Tibial artery (tissue), 4 donors: Measurements from ENCODE around the gene GJB2.

Experiments used
- DNase-seq, 2 donors: peaks; one replicate each; pipeline ENCODE4 v3.0.0-alpha.2; 2019
- H3K27ac ChIP-seq, 2 donors: fragments of 200-600 bp; sonication (generic) in 1 of 2; 1 replicate in 1 of 2; 2 replicates in 1 of 2; pipeline ENCODE4 v1.5.1; 2018 to 2019; ENCODE audit warnings: mild to moderate bottlenecking in 1 of 2
- H3K27me3 ChIP-seq, 2 donors: fragments of 200-600 bp; sonication (generic) in 1 of 2; one replicate each; pipeline versions ENCODE4 v1.5.1 to v1.6.0; 2016 to 2019
- H3K36me3 ChIP-seq, 3 donors: fragments of 200-600 bp; sonication (generic) in 2 of 3; one replicate each; pipeline ENCODE4 v1.5.1; 2016 to 2019; ENCODE audit warnings: mild to moderate bottlenecking in 2 of 3
- H3K4me1 ChIP-seq, 4 donors: fragments of 200-600 bp; sonication (generic) in 2 of 4; 1 replicate in 3 of 4; 2 replicates in 1 of 4; pipeline ENCODE4 v1.5.1; 2016 to 2019
- H3K4me3 ChIP-seq, 2 donors: fragments of 200-600 bp; sonication (generic) in 1 of 2; 1 replicate in 1 of 2; 2 replicates in 1 of 2; pipeline ENCODE4 v1.5.1; 2018 to 2019; ENCODE audit warnings: mild to moderate bottlenecking in 2 of 2
- H3K9me3 ChIP-seq, 3 donors: fragments of 200-600 bp; sonication (generic) in 1 of 3; one replicate each; pipeline ENCODE4 v1.5.1; 2016 to 2019
- CTCF ChIP-seq, 2 experiments: fragments of 200-600 bp in 1 of 2; fragments of 450-650 bp in 1 of 2; IDR thresholded peaks; one replicate each; pipeline ENCODE4 v1.5.1; 2017 to 2019; ENCODE audit warnings: antibody characterized with exemption in 2 of 2, mild to moderate bottlenecking in 1 of 2, moderate library complexity in 1 of 2
- intact Hi-C: fragments of 100-400 bp; cut with DNase I; formaldehyde crosslinking; loops from one replicate; pipeline ENCODE4 v1.15.0; 2023; ENCODE audit warnings: low total_unique reads

Gene GJB2

GRCh38 chr13:20142023-20142926 lies 50.5 kb downstream of the GJB2 start:
- peaks cover 0 to 8% (median 6%) of the 10 kb centered on the region in 4 donors for H3K4me1 ChIP-seq
- intact Hi-C loops = no loop called here
- H3K27me3 ChIP-seq = peaks cover 0 to 60% of the 10 kb centered on the region in 2 donors
- TF ChIP-seq CTCF (IDR thresholded peaks at IDR 0.05) = no peak
- H3K36me3 ChIP-seq = no peaks in the 10 kb centered on the region
- no peak overlapping the region for H3K27ac ChIP-seq
- H3K9me3 ChIP-seq = no peaks in the 10 kb centered on the region
- peak overlapping the region in 1 of 2 donors; percentile 16 for H3K4me3 ChIP-seq
- no peak for DNase-seq

GRCh38 chr13:20141238-20142022 lies 51.3 kb downstream of the GJB2 start:
- no peak for TF ChIP-seq CTCF (IDR thresholded peaks at IDR 0.05)
- DNase-seq = no peak
- Histone ChIP-seq H3K27ac (no peak overlapping the region), H3K36me3 (no peaks in the 10 kb centered on the region), H3K4me1 (peaks cover 0 to 13% (median 10%) of the 10 kb centered on the region in 4 donors), H3K27me3 (peaks cover 0 to 68% of the 10 kb centered on the region in 2 donors), H3K4me3 (no peak overlapping the region), H3K9me3 (no peaks in the 10 kb centered on the region)
- intact Hi-C loops = no loop called here

GRCh38 chr13:20140487-20140886 lies 52.3 kb downstream of the GJB2 start:
- H3K36me3 ChIP-seq = no peaks in the 10 kb centered on the region
- no peak for TF ChIP-seq CTCF (IDR thresholded peaks at IDR 0.05)
- H3K4me1 ChIP-seq = peaks cover 0 to 13% (median 10%) of the 10 kb centered on the region in 4 donors
- H3K27ac ChIP-seq = no peak overlapping the region
- H3K4me3 ChIP-seq = no peak overlapping the region
- H3K9me3 ChIP-seq = no peaks in the 10 kb centered on the region
- intact Hi-C loops = no loop called here
- no peak for DNase-seq
- peaks cover 0 to 73% of the 10 kb centered on the region in 2 donors for H3K27me3 ChIP-seq

- Histone ChIP-seq H3K27ac (no peak overlapping the region), H3K27me3 (peaks cover 0 to 74% of the 10 kb centered on the region in 2 donors), H3K4me3 (no peak overlapping the region), H3K36me3 (no peaks in the 10 kb centered on the region), H3K9me3 (no peaks in the 10 kb centered on the region), H3K4me1 (peaks cover 0 to 13% (median 10%) of the 10 kb centered on the region in 4 donors)
- TF ChIP-seq CTCF (IDR thresholded peaks at IDR 0.05) = no peak
- intact Hi-C loops = no loop called here
- no peak for DNase-seq
Measured at GRCh38 chr13:20137875-20138274, 54.9 kb downstream of the GJB2 start.
